ENCODE measurements around the gene NUP214. TPM values are rescaled to one million over a fixed set of nuclear protein-coding genes. Genes with fewer than 3 reads are reported as not detected.

Gene NUP214
- total RNA-seq, 1 donor from 2014 or later = 56.5 TPM

DNA sequence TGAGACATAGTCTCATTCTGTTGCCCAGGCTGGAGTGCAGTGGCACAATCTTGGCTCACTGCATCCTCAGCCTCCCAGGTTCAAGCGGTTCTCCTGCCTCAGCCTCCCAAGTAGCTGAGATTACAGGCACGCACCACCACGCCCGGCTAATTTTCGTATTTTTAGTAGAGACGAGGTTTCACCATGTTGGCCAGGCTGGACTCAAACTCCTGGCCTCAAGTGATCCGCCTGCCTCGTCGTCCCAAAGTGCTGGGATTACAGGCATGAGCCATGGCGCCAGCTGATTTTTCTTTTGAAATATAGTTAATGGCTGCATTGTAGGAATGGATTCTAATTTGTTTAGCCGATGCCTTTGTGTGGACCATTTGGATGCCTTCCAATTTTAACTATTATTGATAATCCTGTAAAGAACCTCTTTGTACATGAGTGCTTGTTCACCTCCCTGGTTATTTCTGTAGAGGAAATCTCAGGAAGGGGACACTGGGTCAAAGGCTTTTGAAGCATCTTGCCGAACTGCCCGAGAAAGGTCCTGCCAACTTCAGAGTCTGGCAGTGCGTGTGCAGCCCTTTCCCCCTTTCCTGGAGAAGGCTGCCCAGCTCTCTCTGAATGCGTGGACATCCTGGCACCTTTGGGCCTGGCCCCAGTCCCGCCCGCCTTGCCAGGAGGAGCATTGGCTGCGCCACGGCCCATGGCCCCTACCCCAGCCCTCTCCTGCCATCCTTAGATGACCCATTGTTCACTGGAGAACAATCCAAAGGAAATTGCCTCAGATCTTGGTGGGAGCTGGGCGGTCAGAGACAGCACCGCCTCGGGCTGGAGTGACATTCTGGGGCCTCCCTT lies 8.9 kb upstream of the NUP214 start:
- TF ChIP-seq CTCF (IDR thresholded peaks at IDR 0.05; ENCODE audit: partially characterized antibody, unreplicated experiment) = no peak
- H3K27ac Mint-ChIP-seq (ENCODE audit: unreplicated experiment) = no peak overlapping the region
- H3K27me3 Mint-ChIP-seq (ENCODE audit: unreplicated experiment) = peaks cover 2% of the 10 kb centered on the region
- no peaks in the 10 kb centered on the region for H3K36me3 Mint-ChIP-seq (ENCODE audit: unreplicated experiment)
- no peaks in the 10 kb centered on the region for H3K4me1 Mint-ChIP-seq (ENCODE audit: low read depth, unreplicated experiment)
- no peak overlapping the region for H3K4me3 Mint-ChIP-seq (ENCODE audit: unreplicated experiment)
- no peak for DNase-seq
- no peaks in the 10 kb centered on the region for H3K9me3 Mint-ChIP-seq (ENCODE audit: unreplicated experiment)

DNA sequence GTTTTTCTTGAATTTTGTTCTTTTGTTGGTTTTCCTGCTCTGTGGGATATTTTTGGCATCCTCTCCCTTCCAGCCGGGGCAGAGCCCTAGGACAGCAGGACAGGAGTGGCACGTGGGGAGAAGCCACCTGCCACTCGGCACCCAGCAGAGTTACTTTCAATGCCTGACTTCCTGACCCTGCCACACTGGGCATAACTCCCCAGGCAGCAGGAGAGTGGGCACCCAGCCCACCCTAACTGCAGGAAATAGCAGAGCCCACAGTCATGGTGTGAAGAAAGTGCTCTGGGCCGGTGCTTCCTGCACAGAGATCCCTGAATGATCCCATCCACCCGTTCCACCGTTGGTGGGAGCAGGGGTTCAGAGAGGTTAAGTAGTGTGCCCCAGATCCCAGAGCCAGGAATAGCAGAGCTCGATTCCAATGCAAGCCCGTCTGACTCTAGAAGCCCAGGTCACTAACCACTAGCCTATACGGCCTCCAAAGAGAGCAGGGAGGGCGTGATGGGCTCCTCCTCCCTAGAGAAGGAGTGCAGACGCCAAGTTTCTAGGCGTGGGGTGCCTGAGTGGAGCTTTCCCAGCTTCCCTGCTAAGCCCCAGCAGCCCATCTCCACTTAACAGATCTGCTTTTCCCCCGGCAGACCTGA lies 8.1 kb upstream of the NUP214 start:
- Mint-ChIP-seq H3K36me3 (ENCODE audit: unreplicated experiment) (no peaks in the 10 kb centered on the region), H3K4me1 (ENCODE audit: low read depth, unreplicated experiment) (no peaks in the 10 kb centered on the region), H3K27me3 (ENCODE audit: unreplicated experiment) (peaks cover 2% of the 10 kb centered on the region), H3K4me3 (ENCODE audit: unreplicated experiment) (no peak overlapping the region), H3K27ac (ENCODE audit: unreplicated experiment) (no peak overlapping the region), H3K9me3 (ENCODE audit: unreplicated experiment) (no peaks in the 10 kb centered on the region)
- DNase-seq = no peak
- TF ChIP-seq CTCF (IDR thresholded peaks at IDR 0.05; ENCODE audit: partially characterized antibody, unreplicated experiment) = no peak

- Mint-ChIP-seq H3K4me1 (ENCODE audit: low read depth, unreplicated experiment) (no peaks in the 10 kb centered on the region), H3K27me3 (ENCODE audit: unreplicated experiment) (peaks cover 1% of the 10 kb centered on the region), H3K9me3 (ENCODE audit: unreplicated experiment) (no peaks in the 10 kb centered on the region), H3K4me3 (ENCODE audit: unreplicated experiment) (no peak overlapping the region), H3K36me3 (ENCODE audit: unreplicated experiment) (no peaks in the 10 kb centered on the region), H3K27ac (ENCODE audit: unreplicated experiment) (no peak overlapping the region)
- TF ChIP-seq CTCF (IDR thresholded peaks at IDR 0.05; ENCODE audit: partially characterized antibody, unreplicated experiment) = no peak
- DNase-seq = no peak
Measured at GRCh38 chr9:131117762-131118145, 7.6 kb upstream of the NUP214 start.

- no peaks in the 10 kb centered on the region for H3K36me3 Mint-ChIP-seq (ENCODE audit: unreplicated experiment)
- no peak overlapping the region for H3K27ac Mint-ChIP-seq (ENCODE audit: unreplicated experiment)
- no peaks in the 10 kb centered on the region for H3K27me3 Mint-ChIP-seq (ENCODE audit: unreplicated experiment)
- no peak for DNase-seq
- no peaks in the 10 kb centered on the region for H3K4me1 Mint-ChIP-seq (ENCODE audit: low read depth, unreplicated experiment)
- no peaks in the 10 kb centered on the region for H3K9me3 Mint-ChIP-seq (ENCODE audit: unreplicated experiment)
- no peak for TF ChIP-seq CTCF (IDR thresholded peaks at IDR 0.05; ENCODE audit: partially characterized antibody, unreplicated experiment)
- no peak overlapping the region for H3K4me3 Mint-ChIP-seq (ENCODE audit: unreplicated experiment)
Measured at GRCh38 chr9:131119600-131119999, 5.8 kb upstream of the NUP214 start.

DNA sequence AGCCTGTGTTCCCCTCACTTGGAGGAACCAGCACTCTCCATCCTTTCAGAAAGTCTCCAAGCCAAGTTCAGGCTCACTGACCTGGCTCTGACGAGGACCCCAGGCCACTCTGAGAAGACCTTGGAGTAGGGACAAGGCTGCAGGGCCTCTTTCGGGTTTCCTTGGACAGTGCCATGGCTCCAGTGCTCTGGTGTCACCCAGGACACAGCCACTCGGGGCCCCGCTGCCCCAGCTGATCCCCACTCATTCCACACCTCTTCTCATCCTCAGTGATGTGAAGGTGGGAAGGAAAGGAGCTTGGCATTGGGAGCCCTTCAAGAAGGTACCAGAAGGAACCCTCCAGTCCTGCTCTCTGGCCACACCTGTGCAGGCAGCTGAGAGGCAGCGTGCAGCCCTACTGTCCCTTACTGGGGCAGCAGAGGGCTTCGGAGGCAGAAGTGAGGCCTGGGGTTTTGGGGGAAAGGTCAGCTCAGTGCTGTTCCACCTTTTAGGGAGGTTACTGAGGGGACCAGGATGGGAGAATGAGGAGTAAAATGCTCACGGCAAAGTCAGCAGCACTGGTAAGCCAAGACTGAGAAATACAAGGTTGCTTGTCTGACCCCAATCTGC lies 4.7 kb upstream of the NUP214 start:
- DNase-seq = no peak
- no peak overlapping the region for H3K27ac Mint-ChIP-seq (ENCODE audit: unreplicated experiment)
- TF ChIP-seq CTCF (IDR thresholded peaks at IDR 0.05; ENCODE audit: partially characterized antibody, unreplicated experiment) = no peak
- H3K4me3 Mint-ChIP-seq (ENCODE audit: unreplicated experiment) = no peak overlapping the region
- no peaks in the 10 kb centered on the region for H3K4me1 Mint-ChIP-seq (ENCODE audit: low read depth, unreplicated experiment)
- H3K36me3 Mint-ChIP-seq (ENCODE audit: unreplicated experiment) = no peaks in the 10 kb centered on the region
- peaks cover 6% of the 10 kb centered on the region for H3K9me3 Mint-ChIP-seq (ENCODE audit: unreplicated experiment)
- H3K27me3 Mint-ChIP-seq (ENCODE audit: unreplicated experiment) = no peaks in the 10 kb centered on the region

Measured in glutamatergic neuron (in vitro differentiated cells).